HL-60 (cell line): ENCODE data around the gene PGA4.
"Not testable (repeated sequence)": the region's sequence is repeated elsewhere in the genome, so short reads cannot be mapped to it uniquely, and the experiment has no call there.

ENCODE experiments used
- CTCF ChIP-seq: IDR thresholded peaks from one replicate; pipeline ENCODE4 v1.5.1; 2011; ENCODE audit warnings: low read length, control low read depth, inconsistent platforms; ENCODE audit not compliant: insufficient read depth
- GABPA ChIP-seq: IDR thresholded peaks from 2 replicates; pipeline ENCODE4 v1.6.1; 2012; ENCODE audit warnings: low read depth
- POLR2AphosphoS5 ChIP-seq: IDR thresholded peaks from 2 replicates; pipeline ENCODE4 v1.6.1; 2012; ENCODE audit warnings: low read depth
- SPI1 ChIP-seq: IDR thresholded peaks from 2 replicates; pipeline ENCODE4 v1.6.1; 2012; ENCODE audit warnings: low read depth, mild to moderate bottlenecking, borderline replicate concordance
- TF ChIP-seq, protein P1 (sequence below): IDR thresholded peaks from 2 replicates; pipeline ENCODE4 v1.6.1; 2012; ENCODE audit warnings: low read depth; ENCODE audit not compliant: insufficient replicate concordance

DNA sequence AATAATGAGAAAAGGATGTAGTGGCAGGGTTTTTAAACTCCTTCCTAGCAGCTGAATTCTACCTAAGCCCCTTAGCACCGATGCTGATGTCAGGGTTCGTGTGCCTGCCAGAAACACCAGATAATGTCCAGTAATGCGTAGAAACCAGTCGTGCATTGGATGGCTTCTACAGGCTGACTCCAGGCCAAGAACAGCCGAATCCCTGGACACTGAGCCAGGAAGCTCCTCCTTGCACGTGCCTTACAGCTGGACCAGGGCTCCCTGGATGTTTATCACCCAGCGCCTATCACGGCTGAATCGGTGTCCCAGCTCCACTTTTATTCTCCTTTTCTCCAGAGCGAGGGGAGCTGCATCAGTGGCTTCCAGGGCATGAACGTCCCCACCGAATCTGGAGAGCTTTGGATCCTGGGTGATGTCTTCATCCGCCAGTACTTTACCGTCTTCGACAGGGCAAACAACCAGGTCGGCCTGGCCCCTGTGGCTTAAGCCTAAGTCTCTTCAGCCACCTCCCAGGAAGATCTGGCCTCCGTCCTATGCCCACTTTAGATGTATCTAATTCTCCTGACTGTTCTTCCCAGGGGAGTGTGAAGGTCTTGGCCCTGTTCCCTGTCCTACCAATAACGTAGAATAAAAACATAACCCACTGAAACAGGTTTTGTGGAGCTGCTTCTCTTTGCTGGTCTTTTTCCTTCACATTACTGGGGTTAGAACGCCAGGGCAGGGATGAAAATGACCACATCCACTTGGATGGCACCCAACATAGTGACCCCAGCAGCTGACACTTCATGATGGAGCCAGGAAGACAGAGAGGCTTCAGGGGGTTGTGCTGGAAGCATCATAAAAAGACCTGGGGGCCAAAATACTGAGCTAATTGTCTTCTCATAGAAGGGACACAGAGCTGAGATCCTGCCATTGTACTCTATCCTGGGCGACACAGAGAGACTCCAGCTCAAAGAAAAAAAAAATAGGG lies 28.9 kb downstream of the PGA4 start:
- TF ChIP-seq CTCF, POLR2AphosphoS5, GABPA, SPI1: not testable (repeated sequence)
- TF ChIP-seq, protein P1, sequence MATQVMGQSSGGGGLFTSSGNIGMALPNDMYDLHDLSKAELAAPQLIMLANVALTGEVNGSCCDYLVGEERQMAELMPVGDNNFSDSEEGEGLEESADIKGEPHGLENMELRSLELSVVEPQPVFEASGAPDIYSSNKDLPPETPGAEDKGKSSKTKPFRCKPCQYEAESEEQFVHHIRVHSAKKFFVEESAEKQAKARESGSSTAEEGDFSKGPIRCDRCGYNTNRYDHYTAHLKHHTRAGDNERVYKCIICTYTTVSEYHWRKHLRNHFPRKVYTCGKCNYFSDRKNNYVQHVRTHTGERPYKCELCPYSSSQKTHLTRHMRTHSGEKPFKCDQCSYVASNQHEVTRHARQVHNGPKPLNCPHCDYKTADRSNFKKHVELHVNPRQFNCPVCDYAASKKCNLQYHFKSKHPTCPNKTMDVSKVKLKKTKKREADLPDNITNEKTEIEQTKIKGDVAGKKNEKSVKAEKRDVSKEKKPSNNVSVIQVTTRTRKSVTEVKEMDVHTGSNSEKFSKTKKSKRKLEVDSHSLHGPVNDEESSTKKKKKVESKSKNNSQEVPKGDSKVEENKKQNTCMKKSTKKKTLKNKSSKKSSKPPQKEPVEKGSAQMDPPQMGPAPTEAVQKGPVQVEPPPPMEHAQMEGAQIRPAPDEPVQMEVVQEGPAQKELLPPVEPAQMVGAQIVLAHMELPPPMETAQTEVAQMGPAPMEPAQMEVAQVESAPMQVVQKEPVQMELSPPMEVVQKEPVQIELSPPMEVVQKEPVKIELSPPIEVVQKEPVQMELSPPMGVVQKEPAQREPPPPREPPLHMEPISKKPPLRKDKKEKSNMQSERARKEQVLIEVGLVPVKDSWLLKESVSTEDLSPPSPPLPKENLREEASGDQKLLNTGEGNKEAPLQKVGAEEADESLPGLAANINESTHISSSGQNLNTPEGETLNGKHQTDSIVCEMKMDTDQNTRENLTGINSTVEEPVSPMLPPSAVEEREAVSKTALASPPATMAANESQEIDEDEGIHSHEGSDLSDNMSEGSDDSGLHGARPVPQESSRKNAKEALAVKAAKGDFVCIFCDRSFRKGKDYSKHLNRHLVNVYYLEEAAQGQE, result not testable (repeated sequence)
